Suppressor macrophage treated with lipopolysaccharide for 1 hour (primary cell): Measurements from ENCODE around the gene TM9SF1.

Experiments used
- DNase-seq, 3 donors: peaks; one replicate each; pipeline ENCODE4 v3.0.0-alpha.2; 2020 to 2022

Gene TM9SF1, protein sequence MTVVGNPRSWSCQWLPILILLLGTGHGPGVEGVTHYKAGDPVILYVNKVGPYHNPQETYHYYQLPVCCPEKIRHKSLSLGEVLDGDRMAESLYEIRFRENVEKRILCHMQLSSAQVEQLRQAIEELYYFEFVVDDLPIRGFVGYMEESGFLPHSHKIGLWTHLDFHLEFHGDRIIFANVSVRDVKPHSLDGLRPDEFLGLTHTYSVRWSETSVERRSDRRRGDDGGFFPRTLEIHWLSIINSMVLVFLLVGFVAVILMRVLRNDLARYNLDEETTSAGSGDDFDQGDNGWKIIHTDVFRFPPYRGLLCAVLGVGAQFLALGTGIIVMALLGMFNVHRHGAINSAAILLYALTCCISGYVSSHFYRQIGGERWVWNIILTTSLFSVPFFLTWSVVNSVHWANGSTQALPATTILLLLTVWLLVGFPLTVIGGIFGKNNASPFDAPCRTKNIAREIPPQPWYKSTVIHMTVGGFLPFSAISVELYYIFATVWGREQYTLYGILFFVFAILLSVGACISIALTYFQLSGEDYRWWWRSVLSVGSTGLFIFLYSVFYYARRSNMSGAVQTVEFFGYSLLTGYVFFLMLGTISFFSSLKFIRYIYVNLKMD

DNA sequence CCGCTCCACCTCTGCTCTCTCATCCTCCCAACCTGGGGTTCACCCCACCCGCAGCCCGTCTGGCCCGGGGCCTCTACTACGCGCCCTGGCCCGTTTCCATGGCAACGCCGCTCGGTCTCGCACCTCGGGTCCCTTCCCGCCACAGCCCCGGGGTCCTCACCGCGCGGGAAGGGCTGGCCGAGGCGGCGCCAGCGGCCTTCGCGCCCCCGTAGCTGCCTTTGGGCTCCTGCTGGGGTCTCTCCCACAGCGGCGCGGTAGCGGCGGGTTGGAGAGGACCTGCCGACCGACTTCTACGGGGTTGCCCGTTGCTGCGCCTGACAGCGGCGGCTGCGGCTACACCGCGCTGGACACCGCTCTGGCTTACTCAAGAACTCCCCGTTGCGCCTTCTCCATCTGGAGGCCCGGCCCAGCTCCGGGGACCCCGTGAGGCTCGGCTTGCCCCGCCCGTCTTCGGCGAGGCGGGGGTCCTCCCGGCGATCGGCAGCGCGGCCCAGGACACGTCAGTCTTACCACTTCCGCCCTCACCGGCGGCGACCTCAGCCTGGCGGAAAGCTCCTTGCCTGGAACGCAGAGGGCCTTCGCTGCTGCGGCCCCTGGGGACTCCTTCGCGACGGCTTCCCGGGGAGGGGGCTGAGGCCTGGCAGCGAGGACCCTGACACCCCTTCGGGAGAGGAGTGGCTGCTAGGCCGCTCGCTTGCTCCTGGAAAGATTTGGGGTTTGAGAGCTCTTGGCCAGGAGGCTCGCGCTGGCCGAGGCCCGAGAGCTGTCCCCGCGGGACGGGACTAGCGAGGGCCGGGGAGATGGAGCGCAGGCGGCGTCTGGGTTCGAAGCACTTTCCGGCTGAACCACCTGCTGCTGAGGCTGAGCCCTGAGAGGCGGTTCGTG lies at the start of gene TM9SF1:
TSS of gene TM9SF1 (minus strand) at position 256 of the 885 bp plus-strand sequence. CDS start 422 bp downstream, outside the sequence.
- DNase-seq = peak; percentile 88 to 93 (median 90)

DNA sequence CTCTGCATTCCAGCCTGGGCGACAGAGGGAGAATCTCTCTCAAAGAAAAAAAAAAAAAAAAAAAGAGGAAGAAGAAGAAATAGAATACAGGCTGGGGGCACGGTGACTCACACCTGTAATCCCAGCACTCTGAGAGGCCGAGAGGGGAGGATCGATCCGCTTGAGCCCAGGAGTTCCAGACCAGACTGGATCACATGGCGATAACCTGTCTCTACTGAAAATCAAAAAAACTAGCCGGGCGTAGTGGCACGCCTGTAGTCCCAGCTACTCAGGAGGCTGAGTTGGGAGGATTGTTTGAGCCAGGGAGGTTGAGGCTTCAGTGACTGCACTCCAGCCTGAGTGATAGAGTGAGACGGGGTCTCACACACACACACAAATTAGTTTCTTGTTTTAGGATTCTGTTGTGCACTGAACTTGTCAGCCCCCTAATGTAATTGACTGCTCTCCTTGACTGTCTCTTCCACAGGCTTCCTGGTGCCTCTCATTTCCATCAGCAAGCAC lies 48.1 kb upstream of the TM9SF1 start:
- DNase-seq = peak; percentile 66 to 76 (median 72)

DNA sequence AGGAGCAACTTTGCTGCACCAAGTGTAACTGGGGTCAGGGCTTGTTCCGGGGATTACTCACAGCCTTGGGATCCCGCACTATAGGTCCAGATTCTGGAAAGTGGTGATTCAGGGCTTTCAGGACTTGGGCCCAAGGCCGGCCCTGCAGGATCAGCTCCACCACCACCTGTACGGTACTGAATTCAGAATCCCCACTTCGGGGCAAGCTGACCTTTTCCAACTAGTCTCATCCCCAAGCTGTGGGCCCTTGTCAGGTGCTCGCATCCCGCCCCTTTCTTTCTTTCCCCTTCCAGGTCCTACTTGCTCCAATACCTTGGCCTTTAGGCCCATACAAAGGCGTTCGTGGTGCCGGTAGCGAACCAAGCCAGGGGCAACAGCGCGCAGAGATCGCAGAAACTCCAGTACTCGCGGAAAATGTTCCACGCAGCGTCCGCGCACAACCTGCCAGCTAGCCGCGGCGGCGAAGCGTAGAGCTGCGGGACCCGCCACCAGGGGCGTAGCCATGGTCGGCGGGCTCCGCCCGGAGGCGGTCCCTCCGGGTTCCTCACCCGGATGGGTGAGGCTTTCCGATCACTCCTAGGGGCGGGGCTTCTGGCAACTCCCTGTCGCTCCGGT lies 46.7 kb upstream of the TM9SF1 start:
- peak; percentile 95 to 98 (median 96) for DNase-seq

DNA sequence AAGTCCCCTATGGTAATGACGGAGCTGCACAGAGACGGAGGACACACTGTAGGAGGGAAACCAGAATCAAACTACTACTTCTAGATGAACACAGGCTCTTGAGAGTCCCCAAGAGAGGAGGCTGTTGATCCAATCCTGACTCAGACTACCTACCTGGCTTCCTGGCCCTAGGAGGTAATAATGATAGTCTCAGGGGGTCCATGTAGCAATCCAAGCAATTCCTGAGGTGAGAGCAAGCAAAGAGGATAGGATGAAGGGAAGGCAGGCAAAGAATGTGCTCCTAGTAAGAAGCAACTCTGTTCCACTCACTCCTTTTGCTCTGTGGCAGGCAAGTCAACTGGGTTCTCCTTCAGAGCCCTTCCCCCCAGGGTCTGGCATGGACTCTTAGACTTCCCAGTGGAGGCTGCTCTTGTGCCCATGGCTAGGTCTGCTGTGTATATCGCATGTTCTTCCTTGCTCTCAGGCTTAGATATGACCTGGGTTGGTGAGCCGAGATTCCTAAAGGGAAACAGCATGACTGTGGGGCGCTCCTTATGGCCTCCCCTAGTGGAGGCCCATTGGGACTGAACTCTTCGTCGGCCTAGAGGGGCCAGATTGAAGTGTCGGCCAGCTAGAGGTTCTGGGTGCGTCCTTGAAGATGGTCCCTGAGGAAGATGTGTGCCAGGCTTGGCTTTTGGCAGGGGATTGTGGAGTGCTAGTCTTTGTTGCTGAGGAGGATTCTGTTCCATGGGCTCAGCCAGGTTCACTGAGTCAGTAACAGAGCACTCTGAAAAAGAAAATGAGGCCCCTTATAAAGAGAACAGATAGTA lies 45.1 kb upstream of the TM9SF1 start:
- DNase-seq = no peak

DNA sequence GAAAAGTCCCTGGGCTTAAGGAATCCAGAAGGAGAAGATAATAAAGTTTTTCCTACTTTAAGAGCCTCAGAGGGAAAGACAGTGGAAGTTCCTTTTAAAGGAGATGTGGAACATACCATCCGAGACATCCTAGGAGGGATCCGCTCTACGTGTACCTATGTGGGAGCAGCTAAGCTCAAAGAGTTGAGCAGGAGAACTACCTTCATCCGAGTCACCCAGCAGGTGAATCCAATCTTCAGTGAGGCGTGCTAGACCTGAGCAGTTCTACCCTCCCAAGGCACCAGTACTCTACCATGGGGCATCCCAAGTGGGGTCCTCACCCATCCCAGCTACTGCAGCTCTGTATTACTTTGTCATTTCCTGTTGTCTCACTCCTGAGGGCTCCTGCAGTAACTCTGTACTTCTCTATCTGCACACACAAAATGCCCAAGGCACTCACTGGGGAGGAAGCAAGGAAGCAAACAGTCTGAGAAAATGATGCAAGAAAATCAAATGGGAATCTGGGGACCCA lies 43.3 kb upstream of the TM9SF1 start:
- no peak for DNase-seq

DNA sequence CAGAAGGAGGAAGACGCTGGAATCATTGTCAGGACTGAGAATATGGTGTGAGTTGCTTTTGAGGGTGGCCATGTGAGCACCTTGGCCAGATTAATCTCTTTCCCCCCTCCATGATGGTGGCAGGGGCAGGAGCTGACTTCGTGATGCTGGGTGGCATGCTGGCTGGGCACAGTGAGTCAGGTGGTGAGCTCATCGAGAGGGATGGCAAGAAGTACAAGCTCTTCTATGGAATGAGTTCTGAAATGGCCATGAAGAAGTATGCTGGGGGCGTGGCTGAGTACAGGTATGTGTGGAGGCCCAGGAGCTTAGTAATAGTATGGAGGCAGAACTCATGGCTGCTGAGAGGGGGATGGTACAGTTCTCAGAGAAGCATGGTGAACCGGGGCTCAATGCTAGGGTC lies 42.9 kb upstream of the TM9SF1 start:
- DNase-seq = peak in 1 of 3 donors; percentile 32

DNA sequence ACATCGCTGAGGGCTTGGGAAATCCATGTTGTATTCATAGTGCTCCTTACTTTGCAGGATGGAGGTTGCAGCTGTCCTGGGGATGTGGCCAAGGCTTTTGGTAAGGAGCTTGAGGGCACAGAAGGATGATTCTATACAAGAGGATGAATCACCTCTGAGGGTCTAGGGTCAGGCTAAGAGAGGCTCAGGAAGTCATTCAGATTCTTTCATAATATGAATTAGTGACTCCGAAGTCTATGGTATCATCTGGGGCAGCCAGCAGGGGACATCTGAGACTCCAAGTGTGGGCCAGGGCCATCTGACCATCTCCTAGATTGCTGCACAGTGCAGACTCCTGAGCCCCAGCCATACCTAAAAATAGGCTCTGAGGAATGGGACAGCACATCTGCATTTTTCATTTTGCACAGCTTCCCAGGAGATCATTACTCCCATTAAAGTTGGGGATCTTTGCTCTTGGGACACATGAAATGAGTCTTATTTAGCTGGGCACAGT lies 42.3 kb upstream of the TM9SF1 start:
- DNase-seq = no peak

DNA sequence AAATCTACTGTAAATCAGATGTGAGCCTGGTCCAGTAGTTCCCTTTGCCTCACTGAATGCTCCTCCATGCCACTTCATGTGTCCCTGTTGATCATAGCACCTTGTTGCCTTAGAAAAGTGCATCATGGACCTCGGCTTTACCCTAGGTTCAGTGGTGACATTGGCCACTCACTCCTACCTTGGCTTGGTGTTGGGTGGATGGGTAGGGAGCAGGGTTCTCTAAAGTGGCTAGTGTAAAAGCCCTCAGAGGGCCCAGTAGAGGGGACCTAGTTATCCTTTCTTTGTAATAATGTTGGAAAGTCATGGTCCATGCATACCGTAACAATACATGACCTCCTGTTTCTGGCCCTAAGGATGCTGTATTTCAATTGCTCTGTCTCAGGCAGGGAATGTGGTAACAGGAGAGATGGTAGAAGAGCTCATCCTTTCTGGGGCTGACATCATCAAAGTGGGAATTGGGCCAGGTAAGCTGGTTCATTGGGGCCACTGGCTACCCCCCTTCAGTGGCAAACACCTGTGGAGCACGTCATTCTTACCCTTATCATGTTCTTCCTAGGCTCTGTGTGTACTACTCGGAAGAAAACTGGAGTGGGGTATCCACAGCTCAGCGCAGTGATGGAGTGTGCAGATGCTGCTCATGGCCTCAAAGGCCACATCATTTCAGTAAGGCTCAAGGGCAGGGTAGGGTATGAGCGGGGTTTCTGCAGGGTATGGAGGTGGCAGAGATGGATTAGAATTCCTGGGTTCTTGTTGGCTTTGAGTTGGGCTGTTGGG lies 41.6 kb upstream of the TM9SF1 start:
- no peak for DNase-seq

DNA sequence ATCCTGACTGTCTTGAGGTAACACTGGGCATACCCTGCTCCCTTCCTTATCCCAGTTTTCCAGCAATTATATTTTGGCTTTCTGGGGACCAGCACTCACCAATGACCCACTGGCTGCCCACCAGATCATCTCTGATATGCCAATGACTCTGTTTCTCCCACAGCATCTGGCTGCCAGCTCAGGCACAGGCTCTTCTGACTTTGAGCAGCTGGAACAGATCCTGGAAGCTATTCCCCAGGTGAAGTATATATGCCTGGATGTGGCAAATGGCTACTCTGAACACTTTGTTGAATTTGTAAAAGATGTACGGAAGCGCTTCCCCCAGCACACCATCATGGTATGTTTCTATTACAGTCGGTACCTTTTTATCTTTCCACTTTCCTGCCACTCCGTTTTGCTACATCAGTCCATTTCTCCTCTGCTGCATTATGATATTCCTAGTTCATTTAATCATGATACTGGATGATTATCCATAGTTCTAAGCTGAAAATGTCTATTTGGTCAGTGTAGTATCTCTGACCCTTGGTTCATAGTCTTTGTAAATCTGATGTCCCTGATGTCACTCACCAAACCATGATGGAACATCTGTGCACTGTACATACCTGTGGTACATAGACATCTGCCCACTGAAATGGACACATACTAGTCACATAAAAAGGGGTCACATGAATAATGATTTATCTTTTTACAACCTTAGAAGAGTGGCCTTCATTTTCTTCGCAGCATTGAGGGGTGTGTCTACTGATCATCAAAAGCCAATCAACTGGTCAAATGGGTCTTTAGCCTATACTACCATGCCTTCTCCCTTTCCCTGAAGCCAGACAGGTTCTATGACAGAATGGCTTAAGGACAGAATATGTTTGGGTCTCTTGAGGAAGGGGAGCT lies 40.8 kb upstream of the TM9SF1 start:
- DNase-seq = no peak

DNA sequence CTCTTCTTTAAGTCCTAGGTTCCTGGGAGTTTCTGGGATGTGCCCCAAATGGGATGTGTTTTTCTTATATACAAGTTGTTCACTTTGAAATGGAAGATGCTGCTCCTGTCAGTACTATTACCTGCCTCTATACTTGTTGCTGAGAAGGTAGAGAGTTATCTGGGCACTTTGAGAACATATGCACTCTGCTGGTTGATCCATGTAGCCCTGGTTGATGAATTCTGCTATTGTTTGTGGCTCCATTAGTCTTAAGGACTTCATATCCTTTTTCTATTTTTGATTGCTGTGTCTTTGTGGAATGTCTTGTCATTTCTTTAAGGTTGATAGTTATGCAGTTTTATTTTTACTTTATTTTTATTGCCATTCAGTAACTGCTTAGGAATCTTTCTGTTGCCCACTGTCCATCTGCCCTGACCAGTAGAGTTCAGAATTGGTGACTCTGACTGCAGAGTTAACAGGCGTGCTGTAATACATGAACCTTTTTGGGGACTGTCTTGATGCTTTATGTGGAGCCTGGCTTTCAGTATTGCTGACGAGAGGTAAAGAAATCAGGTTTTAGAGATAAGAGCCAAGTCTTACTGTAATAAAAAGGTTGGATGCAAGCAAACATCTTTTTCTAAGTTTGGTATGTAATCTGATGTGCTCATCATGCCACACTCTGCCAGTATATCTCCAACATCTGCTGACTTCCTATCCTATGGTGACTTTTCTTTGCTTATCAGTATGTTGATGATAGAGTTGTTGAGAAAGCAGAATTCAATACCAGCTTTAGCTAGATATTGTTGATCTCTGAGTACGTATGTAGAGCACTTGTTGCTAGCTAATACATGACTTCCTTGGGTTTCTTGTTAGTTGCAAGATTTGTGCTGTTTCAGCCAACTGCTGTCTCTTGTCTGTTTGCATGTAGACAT lies 39.1 kb upstream of the TM9SF1 start:
- no peak for DNase-seq

DNA sequence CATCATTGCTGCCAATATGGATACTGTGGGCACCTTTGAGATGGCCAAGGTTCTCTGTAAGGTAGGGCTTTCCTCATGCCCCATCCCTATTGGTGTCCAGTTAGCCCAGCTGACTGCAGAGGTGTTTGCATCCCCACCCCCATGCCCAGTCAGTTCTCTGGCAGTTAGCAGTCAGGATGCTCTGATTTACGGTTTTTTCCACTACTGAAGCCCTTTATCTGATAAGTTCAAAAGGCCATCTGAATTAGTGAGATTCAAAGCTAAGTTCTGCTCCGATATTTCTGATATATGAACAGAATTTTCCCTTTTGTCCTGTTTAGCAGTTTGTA lies 38.3 kb upstream of the TM9SF1 start:
- DNase-seq = no peak

DNA sequence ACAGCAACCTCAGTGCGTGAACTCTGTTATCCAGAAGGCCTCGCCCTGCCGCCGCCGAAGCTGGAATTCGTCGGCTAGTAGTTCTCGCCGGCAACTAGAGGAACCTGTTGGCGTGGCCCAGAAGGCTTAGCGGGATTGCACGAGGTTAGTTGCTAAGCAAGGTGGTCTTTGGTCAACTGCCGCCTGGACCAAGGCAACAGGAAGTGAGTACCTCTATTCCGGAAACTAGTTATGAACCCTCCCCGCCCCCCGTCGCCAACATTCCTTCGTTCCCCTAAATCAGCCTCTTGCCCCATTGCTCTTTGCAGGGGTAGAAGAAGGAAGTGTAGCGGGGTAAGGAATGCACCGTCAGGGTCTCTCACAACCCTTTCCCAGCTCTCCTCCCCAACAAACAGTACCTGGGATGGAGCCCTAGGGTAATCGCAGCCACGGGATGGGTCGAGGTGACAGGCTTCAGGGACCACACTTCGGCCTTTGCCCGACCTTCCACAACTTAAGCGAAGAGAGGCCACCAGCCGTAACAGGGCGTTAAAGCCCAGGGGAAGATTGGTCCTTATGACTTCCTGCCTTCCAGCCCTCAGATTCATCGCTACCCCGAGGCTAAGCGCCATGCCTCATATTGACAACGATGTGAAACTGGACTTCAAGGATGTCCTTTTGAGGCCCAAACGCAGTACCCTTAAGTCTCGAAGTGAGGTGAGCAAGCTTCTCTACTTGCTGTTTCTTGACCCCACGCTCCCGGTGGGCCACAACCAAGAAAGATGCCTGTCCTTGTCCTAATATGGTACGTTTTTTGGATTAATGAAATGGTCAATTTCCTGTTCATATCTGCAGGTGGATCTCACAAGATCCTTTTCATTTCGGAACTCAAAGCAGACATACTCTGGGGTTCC lies 37.6 kb upstream of the TM9SF1 start, which contains the start of gene GMPR2:
TSS of gene GMPR2 (plus strand) at position 285 of the 893 bp plus-strand sequence. CDS start at position 610, 325 bp downstream.
- peak; percentile 34 to 78 (median 72) for DNase-seq

DNA sequence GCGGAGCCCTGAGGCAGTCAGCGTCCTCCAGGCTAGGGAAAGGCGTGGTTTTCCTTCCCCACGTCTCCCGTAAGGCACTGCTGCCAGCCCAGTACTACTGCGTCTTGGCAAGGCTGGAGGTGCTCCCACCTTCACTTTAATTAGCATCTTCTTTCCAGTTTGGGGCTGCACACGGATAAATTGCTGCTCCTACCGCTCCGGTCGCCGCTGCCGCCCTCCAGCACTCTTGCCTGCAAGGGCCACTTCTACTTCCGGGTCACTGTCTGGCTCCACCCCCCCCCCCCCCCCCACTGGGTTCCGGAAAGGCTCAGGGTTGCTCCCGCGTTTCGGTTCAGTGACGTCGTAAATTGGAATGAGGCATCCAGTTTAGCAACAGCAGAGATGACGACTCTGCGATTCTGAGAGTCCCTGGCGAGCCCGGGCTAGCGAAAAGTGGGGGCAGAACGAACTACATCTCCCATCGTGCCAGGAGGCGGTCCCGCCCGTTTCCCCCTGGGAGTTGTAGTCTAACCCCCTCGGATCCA lies 36.9 kb upstream of the TM9SF1 start, which contains the start of gene NEDD8:
TSS of gene NEDD8 (minus strand) at position 247 of the 524 bp plus-strand sequence. CDS start at position 147, 100 bp downstream.
- DNase-seq = peak; percentile 97 to 99 (median 99)

DNA sequence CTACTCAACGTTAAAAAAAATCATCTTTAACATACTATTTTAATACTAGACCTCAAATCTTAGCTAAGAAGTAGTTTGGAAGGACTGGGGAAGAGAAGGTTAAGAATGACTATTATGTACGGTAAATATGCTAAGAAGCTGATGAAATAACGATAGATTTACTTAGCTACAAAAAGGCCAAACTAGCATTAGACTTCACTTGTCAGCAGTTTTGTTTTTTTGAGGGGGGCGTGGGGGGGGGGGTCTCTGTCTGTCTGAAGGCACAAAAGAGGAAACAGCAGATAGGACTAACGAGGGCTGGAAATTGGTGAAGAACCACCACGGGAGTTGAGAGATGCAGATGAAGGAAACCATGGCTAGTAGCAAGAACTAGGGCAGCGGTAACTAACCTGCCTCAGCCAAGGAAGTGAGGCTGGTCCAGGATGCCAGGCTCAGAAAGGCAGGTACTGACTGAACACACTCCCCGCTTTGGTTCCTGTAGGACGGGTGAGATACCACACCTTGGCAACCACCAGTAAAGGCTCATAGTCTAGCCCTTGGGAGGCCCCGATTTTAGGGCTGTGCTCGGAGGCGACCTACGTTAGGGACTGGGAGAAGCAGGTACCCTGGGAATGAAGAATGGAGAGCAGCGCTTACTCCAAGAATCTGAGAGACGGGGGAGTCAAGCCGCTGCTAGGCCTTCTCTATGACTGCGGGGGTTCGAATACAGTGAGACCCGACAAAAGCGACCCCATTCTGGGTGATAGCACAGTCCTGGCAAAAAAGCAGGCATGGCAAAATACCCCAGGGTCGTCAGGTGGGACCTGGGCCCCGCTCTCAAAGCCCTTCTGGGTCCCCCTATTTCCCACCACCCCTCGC lies 36.3 kb upstream of the TM9SF1 start:
- DNase-seq = no peak

DNA sequence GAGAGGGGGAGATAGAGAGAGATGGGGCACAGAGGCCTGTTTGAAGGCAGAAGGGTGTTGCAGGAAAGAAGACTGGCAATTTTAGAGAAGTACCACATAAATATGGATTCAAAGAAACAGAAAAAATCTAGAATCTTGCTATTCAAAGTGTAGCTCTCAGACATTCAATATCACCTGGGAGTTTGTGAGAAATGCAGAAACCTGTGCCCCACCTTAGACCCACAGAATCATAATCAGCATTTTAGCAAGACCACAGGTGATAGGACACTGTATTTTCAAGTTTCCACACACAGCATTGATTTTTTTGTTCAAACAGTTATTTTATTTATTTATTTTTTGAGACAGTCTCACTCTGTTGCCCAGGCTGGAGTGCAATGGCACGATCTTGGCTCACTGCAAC lies 33.7 kb upstream of the TM9SF1 start:
- no peak for DNase-seq

DNA sequence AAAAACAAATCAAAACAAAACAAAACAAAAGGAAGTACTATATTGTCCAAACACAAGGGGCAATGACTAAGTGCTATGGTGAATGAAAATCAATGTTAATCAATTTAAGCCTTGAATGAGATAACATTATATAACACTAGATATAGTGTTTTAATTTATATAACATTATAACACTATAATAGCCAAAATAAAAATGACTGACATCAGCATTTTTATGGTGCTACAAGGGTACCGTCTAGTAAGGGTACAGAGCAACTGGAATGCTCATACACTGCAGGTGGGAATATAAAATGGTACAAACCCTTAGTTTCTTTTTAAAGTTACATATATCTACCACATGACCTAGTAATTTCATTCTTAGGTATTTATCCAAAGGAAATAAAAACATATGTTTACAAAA lies 31.2 kb upstream of the TM9SF1 start:
- DNase-seq = no peak
